NCI-H128 (cell line): ENCODE measurements around the gene SMG1.
"Not testable (repeated sequence)": the region's sequence is repeated elsewhere in the genome, so short reads cannot be mapped to it uniquely, and the experiment has no call there.

Experiments
- DNase-seq: peaks from one replicate; lab custom pipeline; 2025; ENCODE audit not compliant: unreplicated experiment; lab: John Stamatoyannopoulos, UW

Gene SMG1

DNA sequence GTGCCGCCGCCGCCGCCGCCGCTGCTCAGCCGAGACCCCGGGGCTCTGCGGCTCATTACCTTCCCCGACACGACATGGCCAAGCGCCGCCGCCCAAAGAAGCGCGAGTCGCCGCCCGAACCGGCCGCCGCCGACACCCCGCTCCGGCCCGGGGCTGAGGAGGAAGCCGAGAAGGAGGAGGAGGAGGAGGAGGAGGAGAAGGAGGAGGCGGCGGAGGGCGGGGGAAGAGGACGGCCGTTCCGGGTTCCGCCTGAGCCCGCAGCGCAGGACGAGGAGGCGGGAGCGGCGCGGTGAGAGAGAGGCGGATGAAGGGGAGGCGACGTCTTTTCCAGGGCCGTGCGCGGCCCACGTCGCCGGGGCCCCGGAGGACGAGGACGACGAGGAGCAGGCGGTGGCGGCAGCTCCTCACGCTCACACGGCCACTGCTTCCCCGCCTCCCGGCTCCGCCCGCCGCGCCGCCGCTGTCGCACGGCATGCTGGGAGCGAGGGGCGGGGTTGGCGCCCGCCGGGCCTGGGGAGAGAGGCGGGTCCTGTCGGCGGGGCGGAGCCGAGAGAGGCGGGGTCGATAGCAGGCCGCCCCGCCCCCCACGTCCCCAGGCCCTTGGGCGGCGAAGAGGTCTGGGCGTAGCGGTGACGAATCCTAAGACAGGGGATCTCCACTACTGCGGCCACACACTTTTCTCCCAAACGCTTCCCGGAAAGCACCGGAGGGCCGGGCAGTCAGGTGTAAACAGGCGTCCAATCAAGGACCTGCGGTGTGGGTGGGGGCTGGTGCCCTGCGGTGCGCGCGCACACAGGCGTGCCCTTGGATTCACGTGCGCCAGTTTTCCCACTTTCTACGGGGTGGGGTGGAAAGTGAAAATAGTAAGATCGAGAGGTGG, at the start of gene SMG1:
Gene SMG1, minus strand, starts transcription at position 423 of the 880 bp plus-strand sequence. Its CDS starts 367 bp downstream, at position 56.
- DNase-seq, result peak; percentile 57

DNA sequence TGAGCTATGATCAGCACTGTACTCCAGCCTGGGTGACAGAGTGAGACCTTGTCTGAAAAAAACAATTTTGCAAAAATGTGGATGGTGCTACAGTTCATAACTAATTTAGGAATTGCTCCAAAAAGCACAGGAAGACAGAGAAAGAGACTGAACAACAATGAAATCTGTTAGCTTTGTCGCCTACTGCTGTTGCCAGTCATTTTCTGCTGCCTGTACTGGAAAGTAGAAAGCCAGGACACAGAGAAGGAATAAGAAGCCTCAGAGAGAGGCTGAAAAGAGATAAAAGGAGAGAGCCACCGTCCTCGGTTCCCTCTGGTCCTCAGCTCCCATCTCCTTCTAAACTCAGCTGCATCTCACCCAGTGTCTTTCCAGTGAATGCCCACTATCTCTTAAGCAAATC, 48.9 kb upstream of the SMG1 start:
- no peak for DNase-seq

DNA sequence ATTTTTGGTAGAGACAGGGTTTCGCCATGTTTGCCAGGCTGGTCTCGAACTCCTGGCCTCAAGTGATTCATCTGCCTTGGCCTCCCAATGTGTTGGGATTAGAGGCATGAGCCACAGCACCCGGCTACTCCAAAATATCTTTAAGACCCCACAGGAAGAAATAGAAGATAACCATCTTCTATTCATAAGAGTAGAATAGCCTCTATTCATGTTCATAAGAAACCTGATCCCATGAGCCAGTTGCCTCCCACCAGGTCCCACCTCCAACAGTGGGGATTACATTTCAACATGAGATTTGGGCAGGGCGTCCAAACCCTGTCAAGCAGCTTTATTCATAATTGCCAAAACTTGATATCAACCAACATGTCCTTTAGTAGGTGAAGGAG, 43.6 kb upstream of the SMG1 start:
- no peak for DNase-seq

DNA sequence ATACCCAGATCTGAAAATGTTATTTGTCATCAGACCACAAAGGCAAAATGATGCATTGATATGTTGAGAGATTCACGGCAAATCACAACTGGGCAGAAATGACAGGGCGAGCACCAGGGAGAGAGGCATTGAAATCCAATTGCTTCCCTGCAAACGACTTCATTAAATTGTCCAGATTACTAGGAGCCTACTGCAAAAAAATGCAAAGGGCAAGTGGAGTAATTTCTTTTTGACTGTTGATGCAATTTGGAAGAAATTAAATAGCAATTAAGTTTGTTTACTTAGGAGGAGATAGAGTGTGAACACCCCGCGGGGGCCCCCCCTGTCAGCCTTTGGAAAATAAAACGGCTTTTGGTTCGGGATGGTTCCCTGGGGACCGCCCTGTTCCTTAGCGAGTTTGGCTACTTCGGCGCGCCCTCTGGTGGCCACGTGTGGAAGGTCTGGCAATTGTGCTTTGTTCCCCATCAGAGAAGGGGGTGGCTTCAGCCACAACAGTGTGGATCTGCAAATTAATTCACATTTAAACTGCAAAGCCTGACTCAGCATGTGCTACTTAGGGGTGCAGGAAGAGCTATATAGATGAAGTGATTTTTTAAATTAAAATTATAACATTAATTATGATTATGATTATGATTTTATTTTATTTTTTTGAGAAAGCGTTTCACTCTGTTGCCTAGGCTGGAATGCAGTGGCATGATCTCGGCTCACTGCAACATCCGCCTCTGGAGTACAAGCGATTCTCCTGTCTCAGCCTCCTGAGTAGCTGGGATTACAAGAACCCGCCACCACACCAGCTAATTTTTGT, 43.0 kb upstream of the SMG1 start:
- peak; percentile 68 for DNase-seq

DNA sequence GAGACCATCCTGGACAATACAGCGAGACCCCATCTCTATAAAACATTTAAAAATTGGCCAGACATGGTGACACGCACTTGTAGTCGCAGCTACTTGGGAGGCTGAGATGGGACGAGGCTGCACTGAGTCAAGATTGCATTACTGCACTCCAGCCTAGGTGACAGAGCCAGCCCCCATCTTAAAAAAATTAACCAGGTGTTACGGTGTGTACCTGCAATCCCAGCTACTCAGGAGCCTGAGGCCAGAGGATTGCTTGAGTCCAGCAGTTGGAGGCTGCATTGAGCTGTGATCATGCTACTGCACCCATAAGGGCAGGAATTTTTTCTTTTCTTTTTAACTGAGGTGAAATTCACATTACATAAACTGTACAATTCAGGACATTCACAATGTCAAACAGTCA, 40.6 kb upstream of the SMG1 start:
- DNase-seq, result no peak

DNA sequence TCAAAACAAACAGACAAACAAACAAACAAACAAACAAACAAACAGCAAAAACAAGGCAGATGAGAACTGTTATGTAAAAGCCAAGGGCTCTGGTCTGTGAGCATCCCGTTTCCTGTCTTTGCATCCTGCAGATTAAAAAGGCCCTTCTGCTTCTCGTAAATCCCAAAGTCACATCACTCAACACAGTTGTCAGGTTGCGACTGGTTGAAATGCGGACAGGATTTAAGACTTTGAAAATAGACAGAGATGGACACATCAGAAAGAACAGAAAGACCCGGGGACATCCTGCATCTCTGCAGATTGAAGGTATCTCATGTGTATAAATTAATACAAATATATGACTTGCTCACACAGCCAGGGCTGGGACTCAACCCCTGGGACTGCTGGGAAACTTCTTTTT, 39.3 kb upstream of the SMG1 start:
- DNase-seq, result no peak

DNA sequence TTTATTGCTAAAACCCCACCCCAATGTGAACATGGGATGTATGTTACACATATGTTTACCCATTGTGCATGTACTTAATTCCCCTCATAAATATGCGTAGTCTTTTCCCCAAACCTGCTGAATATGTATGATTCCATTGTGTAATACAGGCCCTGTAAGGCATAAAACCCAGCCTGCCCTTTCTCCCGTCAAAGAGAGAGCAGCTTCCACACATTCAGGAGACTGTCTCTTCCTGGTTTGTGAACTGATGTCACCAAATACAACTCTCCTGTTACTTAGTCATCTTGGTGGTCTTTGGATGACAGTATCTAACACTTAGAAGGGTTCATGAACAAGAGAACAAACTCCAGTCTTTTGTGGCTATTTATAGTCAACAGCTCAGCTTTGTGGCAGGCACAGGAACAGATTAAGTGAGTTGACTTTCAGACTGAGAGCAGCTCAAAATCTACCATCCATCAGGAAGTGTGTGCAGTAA, 32.9 kb upstream of the SMG1 start:
- no peak for DNase-seq

DNA sequence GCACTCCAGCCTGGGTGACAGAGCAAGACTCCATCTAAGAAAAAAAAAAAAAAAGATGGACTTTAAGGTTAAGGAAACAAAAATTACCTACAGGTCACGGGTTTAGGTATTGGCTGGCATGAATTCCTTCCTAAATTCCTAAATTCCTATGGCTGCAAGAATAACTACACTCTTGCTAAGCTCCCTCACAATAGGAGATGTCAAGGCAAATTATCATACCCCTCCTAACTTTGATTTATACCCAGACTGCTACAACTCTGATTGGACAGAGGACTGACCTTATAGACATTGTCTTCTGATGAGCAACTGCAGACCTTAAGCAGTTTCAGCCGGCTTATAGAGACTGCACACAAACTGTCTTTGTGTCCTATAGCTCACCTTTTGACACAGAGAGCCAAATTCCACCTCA, 32.4 kb upstream of the SMG1 start:
- no peak for DNase-seq

DNA sequence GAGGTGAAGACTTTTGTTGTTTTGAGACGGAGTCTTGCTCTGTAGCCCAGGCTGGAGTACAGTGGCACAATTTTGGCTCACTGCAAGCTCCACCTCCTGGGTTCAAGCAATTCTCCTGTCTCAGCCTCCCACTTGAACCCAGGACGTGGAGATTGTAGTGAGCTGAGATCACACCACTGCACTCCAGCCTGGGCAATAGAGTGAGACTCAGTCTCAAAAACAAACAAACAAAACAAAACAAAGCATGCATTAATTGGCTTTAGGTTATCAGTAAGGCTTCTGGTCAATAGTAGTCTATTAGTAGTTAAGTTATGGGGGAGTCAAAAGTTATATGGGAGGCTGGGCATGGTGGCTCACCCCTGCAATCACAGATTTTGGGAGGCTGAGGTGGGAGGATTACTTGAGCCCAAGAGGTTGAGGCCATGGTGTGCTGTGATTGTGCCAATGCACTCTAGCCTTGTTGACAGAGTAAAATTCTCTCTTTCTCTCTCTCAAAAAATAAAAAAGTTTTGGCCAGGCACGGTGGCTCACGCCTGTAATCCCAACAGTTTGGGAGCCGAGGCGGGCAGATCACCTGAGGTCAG, 30.5 kb upstream of the SMG1 start:
- not testable (repeated sequence) for DNase-seq

DNA sequence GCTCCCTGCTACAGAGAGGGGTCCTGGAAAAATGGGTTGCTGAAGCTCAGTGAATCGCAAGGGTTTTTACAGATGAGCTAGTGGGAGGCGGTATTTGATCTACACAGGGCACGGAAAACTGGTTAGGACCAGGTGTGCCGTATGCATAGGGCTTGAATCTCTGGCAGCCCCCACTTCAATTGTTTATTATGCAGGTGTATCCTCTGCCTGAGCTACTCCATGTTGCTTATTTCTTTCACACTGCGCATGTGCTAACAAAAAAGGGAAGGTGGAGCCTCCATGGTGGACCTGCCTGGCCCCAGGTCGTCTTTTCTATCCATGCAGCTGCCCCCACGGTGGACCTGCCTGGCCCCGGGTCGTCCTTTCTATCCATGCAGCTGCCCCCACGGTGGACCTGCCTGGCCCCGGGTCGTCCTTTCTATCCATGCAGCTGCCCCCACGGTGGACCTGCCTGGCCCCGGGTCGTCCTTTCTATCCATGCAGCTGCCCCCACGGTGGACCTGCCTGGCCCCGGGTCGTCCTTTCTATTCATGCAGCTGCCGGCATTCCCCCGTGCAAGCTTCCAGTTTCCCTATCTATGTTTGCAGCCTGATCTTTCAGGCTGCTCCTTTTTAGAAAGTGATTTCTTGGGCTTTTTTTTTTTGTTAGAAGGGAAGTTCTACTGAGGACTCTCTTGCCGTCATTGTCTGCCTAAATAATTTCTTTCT, 29.8 kb upstream of the SMG1 start:
- DNase-seq, result not testable (repeated sequence)

DNA sequence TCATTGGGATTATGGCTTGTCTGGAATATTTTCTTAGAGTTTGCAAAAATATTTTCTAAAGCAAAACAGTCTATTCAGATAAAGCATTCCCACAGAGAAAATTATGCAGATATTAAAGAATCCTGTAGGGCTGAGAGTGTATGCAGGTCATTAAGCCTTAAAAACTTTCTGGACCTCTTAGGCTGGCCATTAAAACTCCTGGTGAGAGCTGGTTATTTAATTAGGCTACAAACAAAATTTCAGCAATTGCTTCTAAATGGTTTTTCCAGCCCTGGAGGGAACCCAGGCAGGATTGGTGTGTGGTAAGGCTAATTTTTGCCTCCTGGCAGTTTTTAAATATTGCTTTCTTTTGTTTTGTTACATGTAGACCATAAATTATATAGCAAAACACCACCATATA, 27.3 kb upstream of the SMG1 start:
- DNase-seq, result no peak

DNA sequence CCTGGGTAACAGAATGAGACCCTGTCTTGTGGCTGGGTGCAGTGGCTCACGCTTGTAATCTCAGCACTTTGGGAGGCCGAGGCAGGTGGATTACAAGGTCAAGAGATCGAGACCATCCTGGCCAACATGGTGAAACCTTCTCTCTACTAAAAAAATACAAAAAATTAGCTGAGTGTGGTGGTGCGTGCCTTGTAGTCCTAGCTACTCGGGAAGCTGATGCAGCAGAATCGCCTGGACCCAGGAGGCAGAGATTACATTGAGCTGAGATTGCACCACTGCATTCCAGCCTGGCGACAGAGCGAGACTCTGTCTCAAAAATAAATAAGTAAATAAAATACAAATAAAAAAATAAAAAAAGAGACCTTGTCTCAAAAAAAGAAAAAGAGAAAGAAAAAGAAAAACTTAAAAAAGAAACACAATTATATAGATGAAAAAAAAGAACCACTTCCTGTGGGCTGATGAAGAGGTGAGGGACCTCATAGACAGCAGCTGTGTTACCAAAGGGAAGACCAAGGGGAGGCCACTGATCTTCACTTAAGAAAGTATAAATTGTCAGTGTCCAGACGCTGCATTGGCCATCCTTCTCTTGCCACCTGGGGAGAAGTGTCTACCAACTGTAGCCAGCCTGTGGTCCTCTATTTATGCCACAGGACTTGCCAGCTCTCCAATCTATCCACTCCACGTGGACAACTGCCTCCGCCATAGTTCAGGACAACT, 24.4 kb upstream of the SMG1 start:
- no peak for DNase-seq

DNA sequence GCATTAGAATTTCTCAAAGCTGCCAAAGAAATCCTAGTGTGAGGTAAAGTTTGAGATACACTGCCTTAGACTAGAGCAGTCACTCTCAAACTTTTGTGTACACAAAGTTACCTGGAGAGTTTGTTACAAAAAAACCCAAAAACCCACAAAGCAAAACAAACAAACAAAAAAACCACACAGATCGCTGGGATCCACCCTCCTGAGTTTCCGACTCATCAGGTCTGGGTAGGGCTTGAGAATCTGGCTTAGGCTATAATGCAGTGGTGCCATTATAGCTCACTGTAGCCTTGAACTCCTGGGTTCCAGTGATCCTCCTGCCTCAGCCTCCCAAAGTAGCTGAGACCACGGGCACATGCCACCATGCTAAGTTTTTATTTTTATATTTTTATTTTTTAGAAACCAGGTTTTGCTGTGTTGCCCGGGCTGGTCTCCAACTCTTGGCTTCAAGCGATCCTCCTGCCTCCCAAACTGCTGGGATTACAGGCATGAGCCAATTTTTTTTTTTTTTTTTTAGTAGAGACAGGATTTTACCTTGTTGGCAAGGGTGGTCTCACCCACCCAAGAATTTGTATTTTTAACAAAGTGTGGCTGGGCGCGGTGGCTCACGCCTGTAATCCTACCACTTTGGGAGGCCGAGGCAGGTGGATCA, 22.3 kb upstream of the SMG1 start:
- no peak for DNase-seq

DNA sequence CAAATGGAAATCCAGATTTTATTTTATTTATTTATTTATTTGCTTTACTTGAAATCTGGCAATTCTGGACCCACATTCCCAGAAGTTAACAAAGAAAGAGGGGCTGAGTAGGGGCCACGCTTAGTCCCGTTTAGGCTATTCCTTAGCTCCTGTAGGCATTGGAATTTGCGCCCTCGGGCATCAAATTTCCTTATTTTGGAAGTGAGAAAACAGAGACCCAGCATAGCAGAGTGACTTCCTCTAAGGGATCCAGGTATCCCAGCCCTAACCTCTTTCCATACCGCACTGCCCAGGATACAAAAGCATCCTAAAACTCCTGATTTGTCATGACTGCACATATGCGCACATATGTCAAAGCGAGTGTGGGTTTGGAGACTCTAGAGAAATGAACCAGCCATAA, 19.0 kb upstream of the SMG1 start:
- no peak for DNase-seq

DNA sequence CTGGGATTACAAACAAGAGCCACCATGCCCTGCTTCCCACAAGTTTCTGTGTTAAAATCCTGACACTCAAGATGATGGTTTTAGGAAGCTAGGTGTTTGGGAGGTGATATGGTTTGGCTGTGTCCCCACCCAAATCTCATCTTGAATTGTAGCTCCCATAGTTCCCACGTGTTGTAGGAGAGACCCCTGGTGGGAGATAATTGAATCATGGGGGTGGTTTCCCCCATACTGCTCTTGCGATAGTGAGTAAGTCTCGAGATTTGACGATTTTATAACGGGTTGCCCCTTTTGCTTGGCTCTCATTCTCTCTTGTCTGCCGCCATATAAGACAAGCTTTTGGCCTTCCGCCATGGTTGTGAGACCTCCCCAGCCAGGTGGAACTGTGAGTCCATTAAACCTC, 17.2 kb upstream of the SMG1 start:
- DNase-seq, result no peak

DNA sequence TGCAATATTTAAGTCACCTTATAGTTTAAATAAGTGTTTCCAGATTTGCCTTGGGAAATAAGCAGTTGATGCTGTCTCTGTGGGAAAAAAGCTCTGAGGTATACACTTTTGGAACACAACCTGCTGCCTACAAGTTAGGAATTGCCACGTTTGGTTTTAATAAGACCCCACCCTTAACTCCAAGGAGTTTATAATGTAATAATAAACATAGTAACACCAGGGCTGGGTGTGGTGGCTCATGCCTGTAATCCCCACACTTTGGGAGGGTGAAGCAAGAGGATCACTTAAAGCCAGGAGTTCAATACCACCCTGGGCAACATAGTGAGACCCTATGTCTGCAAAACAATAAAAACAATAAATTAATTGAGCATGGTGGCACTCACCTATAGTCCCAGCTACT, 15.9 kb upstream of the SMG1 start:
- DNase-seq, result no peak

DNA sequence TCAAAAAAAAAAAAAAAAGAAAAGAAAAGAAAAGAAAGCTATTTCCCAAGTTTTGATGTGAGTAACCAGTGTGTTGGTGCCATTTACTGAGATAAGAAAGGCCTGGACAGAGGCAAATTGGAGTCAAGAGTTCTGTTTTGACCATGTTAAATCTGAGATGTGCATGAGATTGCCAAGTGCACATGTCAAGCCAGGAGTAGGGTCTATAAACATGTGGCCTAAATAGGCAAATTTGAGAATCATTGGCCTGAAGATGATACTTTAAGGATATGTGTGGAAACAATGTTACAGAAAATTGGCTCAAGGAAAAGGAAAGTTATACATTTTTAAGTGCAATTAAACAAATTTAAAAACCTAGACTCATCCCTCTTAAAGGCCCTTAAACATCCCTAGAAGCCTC, 15.3 kb upstream of the SMG1 start:
- DNase-seq, result no peak

DNA sequence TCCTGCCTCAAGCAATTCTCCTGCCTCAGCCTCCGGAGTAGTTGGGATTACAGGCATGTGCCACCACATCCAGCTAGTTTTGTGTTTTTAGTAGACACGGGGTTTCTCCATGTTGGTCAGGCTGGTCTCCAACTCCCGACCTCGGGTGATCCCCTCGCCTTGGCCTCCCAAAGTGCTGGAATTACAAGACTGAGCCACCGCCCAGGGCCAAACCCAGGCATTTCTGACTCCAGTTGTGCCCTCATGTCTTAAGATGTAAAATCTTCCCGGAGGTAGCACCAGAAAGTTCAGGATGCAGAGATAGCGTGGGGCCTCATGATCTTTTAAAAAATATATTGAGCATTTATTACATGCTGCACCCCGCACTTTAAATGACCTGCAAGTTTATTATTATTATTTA, 12.8 kb upstream of the SMG1 start:
- no peak for DNase-seq

DNA sequence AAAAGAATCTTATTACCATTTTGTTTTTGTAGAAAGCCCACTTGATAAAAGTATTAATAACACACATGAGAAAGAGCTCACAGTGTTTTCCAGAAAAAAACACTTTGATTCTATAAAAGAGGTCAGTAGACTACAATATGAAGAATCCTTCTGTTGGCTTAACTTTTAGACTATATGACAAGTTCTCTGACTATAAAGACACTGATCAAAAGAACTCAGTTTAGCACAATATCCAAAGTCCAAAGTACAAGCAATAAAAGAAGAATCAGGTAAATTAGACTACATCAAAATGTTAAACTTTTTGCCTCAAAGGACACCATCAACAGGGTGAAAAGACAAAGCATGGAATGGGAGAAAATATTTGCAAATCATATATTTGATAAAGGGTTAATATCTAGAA, 11.2 kb upstream of the SMG1 start:
- no peak for DNase-seq

DNA sequence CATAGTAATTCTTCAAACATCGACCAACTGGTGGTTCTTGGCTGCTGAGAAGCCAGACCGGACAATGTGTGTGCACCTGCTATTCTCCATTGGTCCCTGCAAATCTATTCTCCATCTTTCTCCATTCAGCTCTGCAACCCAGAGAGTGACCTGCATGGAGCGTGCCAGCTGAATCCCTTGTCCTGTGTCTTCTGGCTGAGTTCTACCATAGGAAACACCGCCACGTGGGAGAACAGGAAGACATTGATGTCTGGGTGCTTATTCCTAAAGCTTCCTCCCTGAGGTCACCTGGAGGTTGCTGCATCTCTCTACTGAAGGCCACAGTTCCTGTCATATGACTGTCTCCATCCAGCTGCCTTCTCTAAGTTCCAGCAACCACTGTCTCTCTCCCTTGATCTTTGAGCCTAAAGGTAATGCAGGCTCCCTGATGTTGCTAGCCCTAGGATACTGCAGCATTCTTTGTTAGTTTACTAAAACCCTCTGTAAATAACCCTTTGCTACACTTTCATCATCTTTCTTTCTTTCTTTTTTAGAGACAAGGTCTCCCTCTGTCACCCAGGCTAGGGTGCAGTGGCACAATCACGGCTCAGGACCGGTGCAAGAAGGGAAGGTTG, 10.6 kb upstream of the SMG1 start:
- DNase-seq, result no peak
